Measurements from ENCODE around the gene CTIF. TPM values are rescaled to one million over a fixed set of nuclear protein-coding genes. Genes with fewer than 3 reads are reported as not detected.

CTIF gene
- total RNA-seq, 1 donor from 2014 or later = 48.5 TPM

DNA sequence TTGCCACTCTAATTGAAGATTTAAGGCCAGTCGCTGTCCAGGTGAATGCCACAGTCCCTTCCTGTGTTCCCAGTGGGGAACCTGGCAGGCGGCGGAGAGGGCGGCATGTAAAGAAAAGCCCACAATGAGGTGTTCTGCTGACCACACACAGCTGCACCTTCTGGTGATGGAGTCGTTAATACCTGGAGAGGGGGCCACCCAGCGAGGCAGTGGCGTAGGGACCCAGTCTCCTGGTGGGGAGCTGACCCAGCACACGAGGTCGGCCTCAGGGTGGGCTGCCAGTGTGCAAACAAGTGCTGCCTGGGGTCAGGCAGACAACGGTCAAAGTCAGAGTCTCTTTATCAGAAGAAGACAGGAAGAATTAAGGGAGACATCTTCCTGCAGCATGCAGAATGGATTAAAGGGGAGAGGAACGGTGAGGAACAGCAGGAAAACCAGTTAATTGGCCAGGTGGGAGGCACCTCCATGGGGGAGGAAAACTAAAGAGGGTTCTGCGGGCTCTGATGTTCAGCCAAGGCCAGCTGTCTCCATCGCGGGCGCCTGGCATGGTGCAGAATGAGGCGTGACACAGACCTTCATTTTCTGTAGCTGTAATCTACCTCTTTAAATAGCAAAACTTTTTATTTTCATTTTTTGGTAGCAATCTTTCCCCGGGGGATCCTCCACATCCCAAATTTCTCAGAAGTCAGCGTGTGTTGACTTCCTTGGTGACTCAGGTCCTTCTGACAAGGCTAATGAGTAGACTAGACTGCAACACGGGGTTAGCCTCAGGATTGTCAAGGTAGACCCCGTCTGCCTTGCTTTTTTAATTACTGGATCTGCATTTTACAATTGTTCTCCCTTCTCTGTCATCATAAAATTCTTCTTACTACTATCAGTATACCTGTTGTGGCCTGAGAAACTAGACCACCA, 333.7 kb downstream of the CTIF start:
- Mint-ChIP-seq H3K27me3 (no peaks in the 10 kb centered on the region), H3K9me3 (no peaks in the 10 kb centered on the region), H3K36me3 (no peaks in the 10 kb centered on the region), H3K4me1 (ENCODE audit: unreplicated experiment) (peaks cover 21% of the 10 kb centered on the region), H3K27ac (peak overlapping the region; percentile 32), H3K4me3 (no peak overlapping the region)
- no peak for DNase-seq (ENCODE audit: extremely low spot score, unreplicated experiment)
- TF ChIP-seq, protein P1, sequence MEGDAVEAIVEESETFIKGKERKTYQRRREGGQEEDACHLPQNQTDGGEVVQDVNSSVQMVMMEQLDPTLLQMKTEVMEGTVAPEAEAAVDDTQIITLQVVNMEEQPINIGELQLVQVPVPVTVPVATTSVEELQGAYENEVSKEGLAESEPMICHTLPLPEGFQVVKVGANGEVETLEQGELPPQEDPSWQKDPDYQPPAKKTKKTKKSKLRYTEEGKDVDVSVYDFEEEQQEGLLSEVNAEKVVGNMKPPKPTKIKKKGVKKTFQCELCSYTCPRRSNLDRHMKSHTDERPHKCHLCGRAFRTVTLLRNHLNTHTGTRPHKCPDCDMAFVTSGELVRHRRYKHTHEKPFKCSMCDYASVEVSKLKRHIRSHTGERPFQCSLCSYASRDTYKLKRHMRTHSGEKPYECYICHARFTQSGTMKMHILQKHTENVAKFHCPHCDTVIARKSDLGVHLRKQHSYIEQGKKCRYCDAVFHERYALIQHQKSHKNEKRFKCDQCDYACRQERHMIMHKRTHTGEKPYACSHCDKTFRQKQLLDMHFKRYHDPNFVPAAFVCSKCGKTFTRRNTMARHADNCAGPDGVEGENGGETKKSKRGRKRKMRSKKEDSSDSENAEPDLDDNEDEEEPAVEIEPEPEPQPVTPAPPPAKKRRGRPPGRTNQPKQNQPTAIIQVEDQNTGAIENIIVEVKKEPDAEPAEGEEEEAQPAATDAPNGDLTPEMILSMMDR (conservative IDR thresholded peaks at IDR 0.05) = no peak

DNA sequence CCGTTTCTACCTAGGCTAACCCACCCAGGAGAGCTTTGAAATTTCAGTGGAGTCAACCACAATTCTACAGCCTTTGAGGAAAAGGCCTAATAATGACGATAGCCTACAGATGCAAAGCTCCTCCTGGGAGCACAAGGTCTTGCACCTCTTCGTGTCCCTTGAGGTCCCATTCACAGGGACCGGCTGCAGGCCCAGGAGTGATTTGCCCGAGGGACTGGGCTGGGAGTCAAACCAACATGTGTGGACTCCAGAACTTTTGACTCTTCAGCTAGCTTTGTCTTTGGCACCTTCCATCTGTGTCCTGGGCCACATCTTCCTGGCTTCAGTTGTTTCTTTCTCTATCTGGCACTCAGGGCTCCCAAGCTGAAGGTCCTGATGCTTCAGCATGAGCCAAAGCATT, 335.4 kb downstream of the CTIF start:
- no peaks in the 10 kb centered on the region for H3K36me3 Mint-ChIP-seq
- H3K27ac Mint-ChIP-seq = no peak overlapping the region
- TF ChIP-seq, protein P1 (conservative IDR thresholded peaks at IDR 0.05) = no peak
- H3K4me3 Mint-ChIP-seq = no peak overlapping the region
- no peaks in the 10 kb centered on the region for H3K9me3 Mint-ChIP-seq
- peaks cover 19% of the 10 kb centered on the region for H3K4me1 Mint-ChIP-seq (ENCODE audit: unreplicated experiment)
- no peaks in the 10 kb centered on the region for H3K27me3 Mint-ChIP-seq
- no peak for DNase-seq (ENCODE audit: extremely low spot score, unreplicated experiment)

GRCh38 chr18:48874701-48875162, 335.9 kb downstream of the CTIF start:
- H3K9me3 Mint-ChIP-seq = no peaks in the 10 kb centered on the region
- no peaks in the 10 kb centered on the region for H3K27me3 Mint-ChIP-seq
- peaks cover 19% of the 10 kb centered on the region for H3K4me1 Mint-ChIP-seq (ENCODE audit: unreplicated experiment)
- H3K27ac Mint-ChIP-seq = no peak overlapping the region
- TF ChIP-seq, protein P1 (conservative IDR thresholded peaks at IDR 0.05) = no peak
- DNase-seq (ENCODE audit: extremely low spot score, unreplicated experiment) = no peak
- no peaks in the 10 kb centered on the region for H3K36me3 Mint-ChIP-seq
- no peak overlapping the region for H3K4me3 Mint-ChIP-seq

GRCh38 chr18:48875314-48875941, 336.6 kb downstream of the CTIF start:
- TF ChIP-seq, protein P1 (conservative IDR thresholded peaks at IDR 0.05) = no peak
- peaks cover 19% of the 10 kb centered on the region for H3K4me1 Mint-ChIP-seq (ENCODE audit: unreplicated experiment)
- H3K27me3 Mint-ChIP-seq = no peaks in the 10 kb centered on the region
- no peak for DNase-seq (ENCODE audit: extremely low spot score, unreplicated experiment)
- H3K4me3 Mint-ChIP-seq = no peak overlapping the region
- peaks cover 4% of the 10 kb centered on the region for H3K36me3 Mint-ChIP-seq
- H3K9me3 Mint-ChIP-seq = peaks cover 3% of the 10 kb centered on the region
- no peak overlapping the region for H3K27ac Mint-ChIP-seq

DNA sequence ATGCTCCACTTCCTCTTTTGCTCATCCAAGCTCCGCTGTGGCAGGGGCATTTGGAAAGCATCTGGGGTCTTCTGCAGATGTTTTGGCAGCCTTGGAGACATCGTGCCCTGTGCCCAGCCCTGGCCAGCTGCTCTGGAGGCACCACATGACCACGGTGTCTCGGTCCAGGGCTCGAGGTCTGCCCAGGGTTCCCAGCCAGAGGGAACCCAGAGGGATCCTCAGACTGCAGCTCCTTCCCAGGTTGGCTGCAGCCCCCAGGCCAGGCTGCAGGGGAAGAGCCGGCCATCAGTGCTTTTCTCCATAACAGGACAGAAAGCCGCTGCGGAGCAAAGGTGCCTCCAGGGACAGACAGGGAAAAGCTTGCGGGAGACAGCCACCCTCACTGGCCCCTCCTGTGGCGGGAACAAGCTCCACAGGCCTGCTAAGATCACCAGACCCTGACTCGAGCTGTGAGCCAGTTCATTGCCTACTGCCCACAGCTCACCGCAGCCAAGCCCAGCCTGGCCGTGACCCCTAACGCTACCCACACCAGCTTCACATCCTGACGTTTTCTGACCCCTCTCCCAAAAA, 337.2 kb downstream of the CTIF start:
- no peak overlapping the region for H3K4me3 Mint-ChIP-seq
- H3K27ac Mint-ChIP-seq = no peak overlapping the region
- H3K4me1 Mint-ChIP-seq (ENCODE audit: unreplicated experiment) = peaks cover 19% of the 10 kb centered on the region

More for the DNA sequence above, 337.2 kb downstream of the CTIF start:
- TF ChIP-seq, protein P1 (conservative IDR thresholded peaks at IDR 0.05) = no peak
- H3K27me3 Mint-ChIP-seq = no peaks in the 10 kb centered on the region
- no peak for DNase-seq (ENCODE audit: extremely low spot score, unreplicated experiment)
- H3K36me3 Mint-ChIP-seq = peaks cover 4% of the 10 kb centered on the region
- peaks cover 6% of the 10 kb centered on the region for H3K9me3 Mint-ChIP-seq
